DMS153 (cell line): ENCODE measurements around the gene SNRNP35.
"Not testable (repeated sequence)": the region's sequence is repeated elsewhere in the genome, so short reads cannot be mapped to it uniquely, and the experiment has no call there.

Experiments used
- DNase-seq: peaks from one replicate; lab custom pipeline; 2025; lab: John Stamatoyannopoulos, UW

The SNRNP35 gene, protein sequence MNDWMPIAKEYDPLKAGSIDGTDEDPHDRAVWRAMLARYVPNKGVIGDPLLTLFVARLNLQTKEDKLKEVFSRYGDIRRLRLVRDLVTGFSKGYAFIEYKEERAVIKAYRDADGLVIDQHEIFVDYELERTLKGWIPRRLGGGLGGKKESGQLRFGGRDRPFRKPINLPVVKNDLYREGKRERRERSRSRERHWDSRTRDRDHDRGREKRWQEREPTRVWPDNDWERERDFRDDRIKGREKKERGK

GRCh38 chr12:123457980-123458779 is at the start of gene SNRNP35:
Gene SNRNP35 (plus strand): TSS chr12:123458139. CDS start chr12:123465541, 7,402 bp downstream.
- DNase-seq: peak; percentile 37

- DNase-seq: not testable (repeated sequence)
Observed at GRCh38 chr12:123408619-123409018, 49.3 kb upstream of the SNRNP35 start.

DNA sequence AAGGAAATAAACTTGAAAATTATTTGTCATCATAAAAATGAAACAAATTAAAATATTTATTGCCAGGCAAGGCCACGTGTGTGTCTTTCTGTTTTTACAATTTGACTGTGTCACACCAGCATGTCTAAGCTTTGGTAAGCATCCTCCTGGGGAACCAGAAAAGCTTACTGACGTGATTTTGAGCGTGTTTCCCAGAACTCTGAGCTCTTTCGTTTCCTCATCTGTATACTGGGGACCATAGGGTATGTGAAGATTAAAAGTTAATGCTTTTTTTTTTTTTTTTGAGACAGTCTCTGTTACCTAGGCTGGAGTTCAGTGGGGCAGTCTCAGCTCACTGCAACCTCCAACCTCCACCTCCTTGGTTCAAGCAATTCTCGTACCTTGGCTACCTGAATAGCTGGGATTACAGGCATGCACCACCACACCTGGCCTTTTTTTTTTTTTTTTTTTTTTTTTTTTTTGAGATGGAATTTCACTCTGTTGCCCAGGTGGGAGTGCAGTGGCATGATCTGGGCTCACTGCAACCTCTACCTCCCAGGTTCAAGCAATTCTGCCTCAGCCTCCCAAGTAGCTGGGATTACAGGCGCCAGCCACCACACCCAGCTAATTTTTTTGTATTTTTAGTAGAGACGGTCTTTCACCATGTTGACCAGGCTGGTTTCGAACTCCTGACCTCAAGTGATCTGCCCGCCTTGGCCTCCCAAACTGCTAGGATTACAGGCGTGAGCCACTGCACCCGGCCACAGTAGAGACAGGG is 48.5 kb upstream of the SNRNP35 start:
- not testable (repeated sequence) for DNase-seq

- DNase-seq: no peak
Observed at GRCh38 chr12:123410041-123410412, 47.9 kb upstream of the SNRNP35 start.

- DNase-seq: no peak
Observed at GRCh38 chr12:123421314-123421713, 36.6 kb upstream of the SNRNP35 start.

DNA sequence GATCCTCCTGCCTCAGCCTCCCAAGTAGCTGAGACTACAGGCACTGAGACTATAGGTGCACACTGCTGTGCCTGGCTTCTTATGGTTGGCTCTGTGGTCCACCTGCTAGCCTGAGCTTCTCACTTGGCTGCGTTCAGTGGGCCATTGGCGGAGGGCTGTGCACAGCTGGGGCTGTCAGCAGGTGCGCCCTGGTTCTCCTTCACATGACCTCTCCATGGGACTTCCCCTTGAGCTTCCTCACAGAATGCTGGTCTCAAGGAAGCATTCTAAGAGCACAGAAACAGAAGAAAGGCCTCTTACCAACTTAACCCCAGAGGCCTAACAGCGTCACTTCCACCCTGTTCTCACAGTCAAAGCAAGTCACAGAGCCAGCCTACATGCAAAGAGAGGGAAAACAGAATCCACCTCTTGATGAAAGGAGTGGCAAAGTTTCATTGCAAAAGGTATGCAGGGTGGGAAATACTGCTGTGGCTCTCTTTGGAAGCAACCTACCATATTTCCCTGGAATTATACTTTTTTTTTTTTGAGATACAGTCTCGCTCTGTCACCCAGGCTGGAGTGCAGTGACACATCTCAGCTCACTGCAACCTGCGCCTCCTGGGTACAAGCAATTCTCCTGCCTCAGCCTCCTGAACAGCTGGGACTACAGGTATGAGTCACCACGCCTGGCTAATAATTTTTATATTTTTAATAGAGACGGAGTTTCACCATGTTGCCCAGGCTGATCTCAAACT is 30.7 kb upstream of the SNRNP35 start:
- no peak for DNase-seq

DNA sequence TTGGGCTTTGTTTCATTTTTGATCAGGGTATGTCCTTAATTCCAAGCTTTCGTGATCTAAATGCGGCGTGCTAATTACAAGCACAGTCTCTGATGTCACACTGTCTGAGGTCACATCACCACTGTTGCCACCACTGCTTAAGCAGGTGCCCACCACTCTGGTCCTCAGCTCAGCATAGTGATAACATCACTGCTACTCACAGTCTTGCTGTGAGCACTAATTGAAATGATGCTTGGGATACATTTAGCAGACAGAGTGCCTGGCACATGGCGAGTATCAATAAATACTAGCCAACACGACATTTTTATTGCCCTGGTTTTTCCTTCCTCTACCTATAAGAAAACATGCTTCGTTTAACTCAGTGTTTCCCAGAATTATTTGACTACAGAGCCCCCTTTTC is 29.3 kb upstream of the SNRNP35 start:
- DNase-seq: no peak

DNA sequence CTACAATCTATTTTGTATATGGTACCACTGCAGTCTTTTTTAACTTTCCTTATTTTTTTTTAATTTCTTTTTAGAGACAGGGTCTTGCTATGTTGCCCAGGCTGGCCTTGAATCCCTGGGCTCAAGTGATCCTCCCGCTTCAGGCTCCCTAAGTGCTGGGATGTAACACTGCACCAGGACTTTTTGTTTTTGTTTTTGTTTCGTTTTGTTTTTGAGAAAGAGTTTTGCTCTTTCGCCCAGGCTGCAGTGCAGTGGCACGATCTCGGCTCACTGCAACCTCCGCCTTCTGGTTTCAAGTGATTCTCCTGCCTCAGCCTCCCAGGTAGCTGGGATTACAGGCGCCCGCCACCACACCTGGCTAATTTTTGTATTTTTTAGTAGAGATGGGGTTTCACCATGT is 28.8 kb upstream of the SNRNP35 start:
- not testable (repeated sequence) for DNase-seq

DNA sequence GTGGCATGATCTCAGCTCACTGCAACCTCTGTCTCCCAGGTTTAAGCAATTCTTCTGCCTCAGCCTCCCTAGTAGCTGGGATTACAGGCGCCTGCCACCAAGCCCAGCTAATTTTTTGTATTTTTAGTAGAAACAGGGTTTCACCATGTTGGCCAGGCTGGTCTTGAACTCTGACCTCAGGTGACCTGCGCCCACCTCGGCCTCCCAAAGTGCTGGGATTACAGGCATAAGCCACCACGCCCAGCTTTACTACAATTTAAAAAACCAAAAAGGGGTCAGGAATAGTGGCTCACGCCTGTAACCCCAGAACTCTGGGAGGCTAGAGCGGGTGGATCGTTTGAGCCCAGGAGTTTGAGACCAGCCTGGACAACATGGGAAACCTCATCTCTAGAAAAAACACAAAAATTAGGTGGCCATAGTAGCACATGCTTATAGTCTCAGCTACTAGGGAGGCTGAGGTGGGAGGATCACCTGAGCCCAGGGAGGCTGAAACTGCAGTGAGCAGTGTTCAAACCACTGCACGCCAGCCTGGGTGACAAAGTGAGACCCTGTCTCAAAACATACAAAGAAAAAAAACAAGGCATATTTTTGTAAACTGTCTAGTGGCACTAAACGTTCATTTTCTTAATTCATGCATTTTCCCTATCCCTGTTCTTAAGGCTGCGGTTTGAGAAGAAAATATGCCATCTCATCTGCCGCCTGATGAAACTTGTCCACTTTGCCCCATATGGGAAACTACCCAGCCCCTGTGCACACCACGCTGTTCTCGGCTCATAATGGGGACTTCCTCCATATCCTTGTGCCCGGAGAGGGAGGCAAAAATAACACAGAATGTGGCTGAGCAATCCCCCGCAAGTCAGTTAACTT is 25.8 kb upstream of the SNRNP35 start:
- DNase-seq: not testable (repeated sequence)

GRCh38 chr12:123433615-123434014 is 24.3 kb upstream of the SNRNP35 start:
- no peak for DNase-seq

GRCh38 chr12:123435636-123436016 is 22.3 kb upstream of the SNRNP35 start:
- DNase-seq: no peak

DNA sequence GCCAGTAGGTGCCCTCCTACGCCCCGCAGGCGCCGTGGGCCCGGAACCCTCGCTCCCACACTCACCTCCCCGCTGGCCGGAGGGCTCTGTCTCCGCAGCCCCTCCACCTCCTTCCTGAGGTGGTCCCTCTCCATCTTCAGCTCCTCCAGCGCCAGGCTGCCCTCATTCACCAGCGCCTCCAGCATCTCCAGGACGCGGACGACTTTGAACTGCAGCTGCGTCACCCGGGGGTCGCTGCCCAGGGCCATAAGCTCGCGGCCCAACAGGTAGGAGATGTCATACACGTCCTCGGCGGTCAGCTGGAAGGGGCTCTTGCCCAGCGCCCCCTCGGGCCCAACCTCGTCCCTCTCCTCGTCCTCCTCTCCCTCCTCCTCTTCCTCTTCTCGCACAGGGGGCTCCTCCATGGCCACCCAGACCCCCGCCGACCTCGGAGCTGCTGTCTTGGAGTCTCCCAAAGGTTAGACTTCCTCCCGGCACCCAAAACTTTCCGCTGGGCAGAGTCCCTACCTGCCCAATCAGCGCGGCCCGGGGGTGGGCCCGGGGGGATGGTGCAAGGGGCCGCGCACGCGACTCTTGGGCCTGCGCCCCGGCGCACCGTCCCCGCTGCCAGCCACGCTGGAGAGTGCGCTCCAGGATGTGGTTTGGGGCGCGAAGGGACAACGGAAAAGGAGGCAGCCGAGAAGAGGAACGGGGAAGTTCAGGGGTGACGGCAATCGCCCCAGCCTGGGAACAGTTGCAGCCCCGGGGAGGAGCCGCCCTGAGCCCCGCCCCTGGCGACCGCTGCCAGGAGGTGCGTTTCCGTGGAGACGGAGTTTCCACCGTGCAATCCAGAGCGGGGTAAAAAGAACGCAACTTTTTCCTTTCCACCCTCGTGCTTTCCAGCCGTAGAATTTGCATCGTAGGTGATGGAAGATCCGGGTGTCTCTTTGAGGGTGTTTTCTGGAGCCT is 21.6 kb upstream of the SNRNP35 start, which contains the start of gene RILPL2:
Gene RILPL2, minus strand, starts transcription at position 668 of the 948 bp plus-strand sequence. Its CDS starts 264 bp downstream, at position 404.
- DNase-seq: peak; percentile 28

DNA sequence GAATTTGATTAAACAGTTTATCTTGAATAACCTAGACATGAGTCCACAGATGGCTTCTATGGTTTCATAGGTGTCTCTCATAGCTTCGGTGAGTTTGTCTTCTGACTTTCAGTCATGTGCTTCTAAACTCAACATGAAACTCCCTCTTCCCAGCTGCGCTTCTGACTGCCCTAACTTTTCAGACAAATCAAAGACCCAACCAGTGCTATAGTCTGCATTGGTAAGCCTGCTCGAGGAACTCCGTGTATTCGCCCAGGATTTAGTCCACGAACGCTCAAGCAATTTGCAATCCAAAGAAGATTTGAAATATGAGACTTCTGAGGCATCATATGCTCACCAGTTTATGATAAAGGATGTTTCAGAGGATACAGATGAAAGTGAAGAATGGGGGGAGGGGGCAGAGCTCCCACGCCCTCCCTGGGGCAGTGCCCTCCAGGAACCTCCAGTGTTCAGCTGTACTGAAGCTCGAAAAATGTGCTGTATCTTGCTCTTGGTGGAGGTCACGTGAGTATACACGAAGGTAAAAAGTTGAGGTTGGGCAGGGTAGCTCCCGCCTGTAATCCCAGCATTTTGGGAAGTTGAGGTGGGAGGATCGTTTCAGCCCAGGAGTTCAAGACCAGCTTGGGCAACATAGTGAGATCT is 16.3 kb upstream of the SNRNP35 start:
- DNase-seq: no peak

GRCh38 chr12:123442774-123443173 is 15.2 kb upstream of the SNRNP35 start:
- no peak for DNase-seq

GRCh38 chr12:123444092-123445026 is 13.6 kb upstream of the SNRNP35 start:
- DNase-seq: no peak

GRCh38 chr12:123445388-123446332 is 12.3 kb upstream of the SNRNP35 start:
- DNase-seq: no peak

- no peak for DNase-seq
Observed at GRCh38 chr12:123446333-123446713, 11.6 kb upstream of the SNRNP35 start.
